Measurements from ENCODE around the gene SH3GLB2.
"Not testable (repeated sequence)": the region's sequence is repeated elsewhere in the genome, so short reads cannot be mapped to it uniquely, and the experiment has no call there.

SH3GLB2 gene

GRCh38 chr9:128972956-128973355 lies 55.2 kb downstream of the SH3GLB2 start:
- H3K4me2 ChIP-seq (ENCODE audit: insufficient read depth, low read length, poor library complexity, severe bottlenecking) = no peak overlapping the region
- no peak for DNase-seq (ENCODE audit: low spot score)
- no peaks in the 10 kb centered on the region for H3K4me1 ChIP-seq (ENCODE audit: control insufficient read depth in 2 of 2, insufficient read depth in 1 of 2, low read depth in 1 of 2, low read length in 2 of 2)
- no peak overlapping the region for H2BK5ac ChIP-seq (ENCODE audit: low read length)
- no peaks in the 10 kb centered on the region for H3K9me3 ChIP-seq (replicated peaks in 1 of 2; ENCODE audit: control insufficient read depth in 2 of 2, insufficient read depth in 1 of 2, low read depth in 1 of 2, low read length in 2 of 2)
- peaks cover 32 to 95% of the 10 kb centered on the region in 2 donors for H3K36me3 ChIP-seq (replicated peaks in 1 of 2; ENCODE audit: control insufficient read depth in 2 of 2, insufficient read depth in 2 of 2, low read length in 2 of 2)
- H3K4me3 ChIP-seq (ENCODE audit: low read length in 2 of 2) = no peak overlapping the region
- H3K9ac ChIP-seq (ENCODE audit: low read depth, low read length, poor library complexity) = no peak overlapping the region
- H2BK15ac ChIP-seq (ENCODE audit: low read length) = no peak overlapping the region
- H3K79me1 ChIP-seq (ENCODE audit: low read depth, low read length) = no peaks in the 10 kb centered on the region
- no peak overlapping the region for H3K14ac ChIP-seq (ENCODE audit: low read length)
- no peak overlapping the region for H2BK120ac ChIP-seq (ENCODE audit: low read depth, low read length)
- no peak overlapping the region for H3K4ac ChIP-seq (ENCODE audit: low read length)
- no peak overlapping the region for H2BK12ac ChIP-seq (ENCODE audit: low read length)
- no peaks in the 10 kb centered on the region for H3K27me3 ChIP-seq (ENCODE audit: control insufficient read depth in 3 of 3, insufficient read depth in 3 of 3, low read depth in 1 of 3, low read length in 3 of 3)
- no peak overlapping the region for H3K18ac ChIP-seq (ENCODE audit: low read length)
- no peak overlapping the region for H3K23ac ChIP-seq (ENCODE audit: low read depth, low read length, poor library complexity)
- no peak overlapping the region for H4K8ac ChIP-seq (ENCODE audit: low read depth, low read length)
- H2AK5ac ChIP-seq (ENCODE audit: low read depth, low read length) = no peak overlapping the region
- WGBS, 2 donors (ENCODE audit: extremely low coverage in 2 of 2, insufficient read length in 2 of 2, insufficient replicate concordance in 1 of 2) = no CpG with 5 or more reads among the region's 4 CpGs
- no peak overlapping the region for H4K91ac ChIP-seq (ENCODE audit: low read depth, low read length, poor library complexity)
- no peak overlapping the region for H2AFZ ChIP-seq (ENCODE audit: low read length)
- H3K27ac ChIP-seq (replicated peaks; ENCODE audit: low read length) = no peak overlapping the region

GRCh38 chr9:128969491-128969890 lies 58.6 kb downstream of the SH3GLB2 start:
- H3K23ac ChIP-seq (ENCODE audit: low read depth, low read length, poor library complexity) = no peak overlapping the region
- WGBS, 2 donors (ENCODE audit: extremely low coverage in 2 of 2, insufficient read length in 2 of 2, insufficient replicate concordance in 1 of 2) = no CpG with 5 or more reads among the region's 5 CpGs

DNA sequence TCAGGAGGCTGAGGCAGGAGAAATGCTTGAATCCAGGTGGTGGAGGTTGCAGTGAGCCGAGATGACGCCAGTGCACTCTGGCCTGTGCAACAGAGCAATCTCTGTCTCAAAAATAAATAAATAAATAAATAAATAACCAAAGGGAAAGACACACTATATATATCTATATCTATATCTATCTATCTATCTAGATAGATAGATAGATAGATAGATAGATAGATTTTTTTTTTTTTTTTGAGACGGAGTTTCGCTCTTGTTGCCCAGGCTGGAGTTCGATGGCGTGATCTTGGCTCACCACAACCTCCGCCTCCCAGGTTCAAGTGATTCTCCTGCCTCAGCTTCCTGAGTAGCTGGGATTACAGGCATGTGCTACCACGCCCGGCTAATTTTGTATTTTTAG lies 66.7 kb downstream of the SH3GLB2 start:
- H4K8ac ChIP-seq (ENCODE audit: low read depth, low read length); H3K23ac ChIP-seq (ENCODE audit: low read depth, low read length, poor library complexity); H3K18ac ChIP-seq (ENCODE audit: low read length); H3K27ac ChIP-seq (replicated peaks; ENCODE audit: low read length); H2BK15ac ChIP-seq (ENCODE audit: low read length); H2BK5ac ChIP-seq (ENCODE audit: low read length); H3K9me3 ChIP-seq (replicated peaks in 1 of 2; ENCODE audit: control insufficient read depth in 2 of 2, insufficient read depth in 1 of 2, low read depth in 1 of 2, low read length in 2 of 2); H3K4me1 ChIP-seq (ENCODE audit: control insufficient read depth in 2 of 2, insufficient read depth in 1 of 2, low read depth in 1 of 2, low read length in 2 of 2); H3K79me1 ChIP-seq (ENCODE audit: low read depth, low read length); H2AFZ ChIP-seq (ENCODE audit: low read length); DNase-seq (ENCODE audit: low spot score); H3K4me2 ChIP-seq (ENCODE audit: insufficient read depth, low read length, poor library complexity, severe bottlenecking); H4K91ac ChIP-seq (ENCODE audit: low read depth, low read length, poor library complexity); H3K4ac ChIP-seq (ENCODE audit: low read length); H2AK5ac ChIP-seq (ENCODE audit: low read depth, low read length); H2BK12ac ChIP-seq (ENCODE audit: low read length); H3K14ac ChIP-seq (ENCODE audit: low read length); H3K9ac ChIP-seq (ENCODE audit: low read depth, low read length, poor library complexity); H3K27me3 ChIP-seq (ENCODE audit: control insufficient read depth in 3 of 3, insufficient read depth in 3 of 3, low read depth in 1 of 3, low read length in 3 of 3); H2BK120ac ChIP-seq (ENCODE audit: low read depth, low read length); H3K4me3 ChIP-seq (ENCODE audit: low read length in 2 of 2): not testable (repeated sequence)
- H3K36me3 ChIP-seq (replicated peaks in 1 of 2; ENCODE audit: control insufficient read depth in 2 of 2, insufficient read depth in 2 of 2, low read length in 2 of 2) = peaks cover 12 to 90% of the 10 kb centered on the region in 2 donors
- no CpG with 5 or more reads among the region's 9 CpGs for WGBS, 2 donors (ENCODE audit: extremely low coverage in 2 of 2, insufficient read length in 2 of 2, insufficient replicate concordance in 1 of 2)

More at GRCh38 chr9:128969491-128969890, 58.6 kb downstream of the SH3GLB2 start:
- H3K14ac ChIP-seq (ENCODE audit: low read length) = no peak overlapping the region
- H3K27ac ChIP-seq (replicated peaks; ENCODE audit: low read length) = no peak overlapping the region
- no peak overlapping the region for H2BK12ac ChIP-seq (ENCODE audit: low read length)
- H3K4me3 ChIP-seq (ENCODE audit: low read length in 2 of 2) = no peak overlapping the region
- H3K4me2 ChIP-seq (ENCODE audit: insufficient read depth, low read length, poor library complexity, severe bottlenecking) = no peak overlapping the region
- no peak overlapping the region for H4K8ac ChIP-seq (ENCODE audit: low read depth, low read length)
- H3K4me1 ChIP-seq (ENCODE audit: control insufficient read depth in 2 of 2, insufficient read depth in 1 of 2, low read depth in 1 of 2, low read length in 2 of 2) = no peaks in the 10 kb centered on the region
- no peak overlapping the region for H3K4ac ChIP-seq (ENCODE audit: low read length)
- DNase-seq (ENCODE audit: low spot score) = no peak
- H2AFZ ChIP-seq (ENCODE audit: low read length) = no peak overlapping the region
- H3K27me3 ChIP-seq (ENCODE audit: control insufficient read depth in 3 of 3, insufficient read depth in 3 of 3, low read depth in 1 of 3, low read length in 3 of 3) = no peaks in the 10 kb centered on the region
- H2BK15ac ChIP-seq (ENCODE audit: low read length) = no peak overlapping the region
- H4K91ac ChIP-seq (ENCODE audit: low read depth, low read length, poor library complexity) = no peak overlapping the region
- no peaks in the 10 kb centered on the region for H3K79me1 ChIP-seq (ENCODE audit: low read depth, low read length)
- no peak overlapping the region for H2AK5ac ChIP-seq (ENCODE audit: low read depth, low read length)
- H3K36me3 ChIP-seq (replicated peaks in 1 of 2; ENCODE audit: control insufficient read depth in 2 of 2, insufficient read depth in 2 of 2, low read length in 2 of 2) = peaks cover 26 to 93% of the 10 kb centered on the region in 2 donors
- H3K9me3 ChIP-seq (replicated peaks in 1 of 2; ENCODE audit: control insufficient read depth in 2 of 2, insufficient read depth in 1 of 2, low read depth in 1 of 2, low read length in 2 of 2) = no peaks in the 10 kb centered on the region
- H2BK120ac ChIP-seq (ENCODE audit: low read depth, low read length) = no peak overlapping the region
- H3K9ac ChIP-seq (ENCODE audit: low read depth, low read length, poor library complexity) = no peak overlapping the region
- no peak overlapping the region for H2BK5ac ChIP-seq (ENCODE audit: low read length)
- H3K18ac ChIP-seq (ENCODE audit: low read length) = no peak overlapping the region

Measured in neuronal stem cell (in vitro differentiated cells).